H9 (cell line): ENCODE measurements around the gene FAM53B. TPM values are rescaled to one million over a fixed set of nuclear protein-coding genes. Genes with fewer than 3 reads are reported as not detected.

Experiments used
- DNase-seq: peaks from one replicate; pipeline ENCODE4 v3.0.0-alpha.2; 2017
- H2AFZ ChIP-seq: one replicate; pipeline ENCODE4 v1.6.1; 2013; ENCODE audit warnings: mild to moderate bottlenecking, low read length, control low read depth, moderate library complexity
- H2AK5ac ChIP-seq: 2 replicates; pipeline ENCODE4 v1.6.1; 2013; ENCODE audit warnings: low read length, control low read depth, mixed read lengths; ENCODE audit not compliant: insufficient read length
- H2BK120ac ChIP-seq: one replicate; pipeline ENCODE4 v1.6.1; 2013; ENCODE audit warnings: low read depth, mild to moderate bottlenecking, low read length, control low read depth, inconsistent platforms; ENCODE audit not compliant: poor library complexity, severe bottlenecking
- H2BK12ac ChIP-seq: 2 replicates; pipeline ENCODE4 v1.6.1; 2013; ENCODE audit warnings: low read length, control low read depth, mixed read lengths, low read depth; ENCODE audit not compliant: insufficient read length
- H2BK15ac ChIP-seq: 2 replicates; pipeline ENCODE4 v1.6.1; 2013; ENCODE audit warnings: low read depth, low read length, control low read depth
- H2BK20ac ChIP-seq: one replicate; pipeline ENCODE4 v1.6.1; 2013; ENCODE audit warnings: low read depth, mild to moderate bottlenecking, low read length, control low read depth, inconsistent platforms; ENCODE audit not compliant: poor library complexity, severe bottlenecking
- H2BK5ac ChIP-seq: 2 replicates; pipeline ENCODE4 v1.6.1; 2013; ENCODE audit warnings: low read length, control low read depth, mixed read lengths; ENCODE audit not compliant: insufficient read length
- H3K14ac ChIP-seq: 2 replicates; pipeline ENCODE4 v1.6.1; 2013; ENCODE audit warnings: low read length, control low read depth; ENCODE audit not compliant: insufficient read depth
- H3K18ac ChIP-seq: 2 replicates; pipeline ENCODE4 v1.6.1; 2013; ENCODE audit warnings: low read depth, mild to moderate bottlenecking, mixed read lengths, low read length, control low read depth; ENCODE audit not compliant: insufficient read length
- H3K23ac ChIP-seq: 2 replicates; pipeline ENCODE4 v1.6.1; 2013; ENCODE audit warnings: low read length, control low read depth, mixed read lengths, low read depth; ENCODE audit not compliant: insufficient read length
- H3K23me2 ChIP-seq: 2 replicates; pipeline ENCODE4 v1.6.1; 2013; ENCODE audit warnings: low read depth, mild to moderate bottlenecking, mixed read lengths, low read length, control low read depth; ENCODE audit not compliant: insufficient read length, poor library complexity, severe bottlenecking
- H3K27ac ChIP-seq: 2 replicates; pipeline ENCODE4 v1.5.1; 2013; ENCODE audit warnings: low read length, control low read depth, mixed read lengths, low read depth; ENCODE audit not compliant: insufficient read length
- H3K27me3 ChIP-seq: 2 replicates; pipeline ENCODE4 v1.6.1; 2013; ENCODE audit warnings: low read length, control low read depth, inconsistent platforms; ENCODE audit not compliant: insufficient read depth
- H3K4ac ChIP-seq: 2 replicates; pipeline ENCODE4 v1.6.1; 2013; ENCODE audit warnings: low read depth, mild to moderate bottlenecking, control low read depth, inconsistent platforms, low read length, moderate library complexity
- H3K4me1 ChIP-seq: 2 replicates; pipeline ENCODE4 v1.6.1; 2013; ENCODE audit warnings: low read length, control low read depth, inconsistent platforms; ENCODE audit not compliant: insufficient read depth
- H3K4me2 ChIP-seq: 2 replicates; pipeline ENCODE4 v1.6.1; 2013; ENCODE audit warnings: low read length, control low read depth, mixed read lengths; ENCODE audit not compliant: insufficient read length, insufficient read depth
- H3K56ac ChIP-seq: 2 replicates; pipeline ENCODE4 v1.6.1; 2013; ENCODE audit warnings: low read depth, mild to moderate bottlenecking, mixed read lengths, low read length, control low read depth; ENCODE audit not compliant: insufficient read length
- H3K79me1 ChIP-seq: 2 replicates; pipeline ENCODE4 v1.6.1; 2013; ENCODE audit warnings: low read depth, mild to moderate bottlenecking, moderate library complexity, low read length, control low read depth, inconsistent platforms; ENCODE audit not compliant: insufficient read depth, poor library complexity, severe bottlenecking
- H3K79me2 ChIP-seq: 2 replicates; pipeline ENCODE4 v1.6.1; 2013; ENCODE audit warnings: low read length, control low read depth, inconsistent platforms; ENCODE audit not compliant: insufficient read depth
- H3K9ac ChIP-seq: 2 replicates; pipeline ENCODE4 v1.6.1; 2013; ENCODE audit warnings: low read length, control low read depth, mixed read lengths; ENCODE audit not compliant: insufficient read length; ENCODE audit errors: extremely low read depth
- H3K9me3 ChIP-seq: one replicate; pipeline ENCODE4 v1.6.1; 2013; ENCODE audit warnings: low read depth, low read length, inconsistent platforms; ENCODE audit not compliant: control insufficient read depth
- H3T11ph ChIP-seq: one replicate; pipeline ENCODE4 v1.6.1; 2013; ENCODE audit warnings: mild to moderate bottlenecking, low read length, control low read depth, inconsistent platforms
- H4K20me1 ChIP-seq: one replicate; pipeline ENCODE4 v1.6.1; 2013; ENCODE audit not compliant: control insufficient read depth, insufficient read length, insufficient read depth
- H4K5ac ChIP-seq: 2 replicates; pipeline ENCODE4 v1.6.1; 2013; ENCODE audit warnings: low read depth, mild to moderate bottlenecking, mixed read lengths, low read length, control low read depth; ENCODE audit not compliant: insufficient read length
- H4K8ac ChIP-seq: replicated peaks from 2 replicates; pipeline ENCODE4 v1.6.1; 2013; ENCODE audit warnings: low read length, control low read depth, mixed read lengths, low read depth; ENCODE audit not compliant: insufficient read length
- H4K91ac ChIP-seq: 2 replicates; pipeline ENCODE4 v1.6.1; 2013; ENCODE audit warnings: low read depth, mild to moderate bottlenecking, moderate library complexity, mixed read lengths, low read length, control low read depth; ENCODE audit not compliant: insufficient read length
- H3K27ac Mint-ChIP-seq, 3 experiments: 2 replicates in 2 of 3; 3 replicates in 1 of 3; pipeline ENCODE4 v1.8.0; 2020 to 2021; ENCODE audit warnings: mixed read lengths in 3 of 3, mild to moderate bottlenecking in 1 of 3, moderate library complexity in 1 of 3
- H3K27me3 Mint-ChIP-seq: 2 replicates; pipeline ENCODE4 v1.8.0; 2021; ENCODE audit warnings: low read depth, mild to moderate bottlenecking, moderate library complexity, mixed read lengths
- H3K36me3 Mint-ChIP-seq, 3 experiments: 2 replicates in 2 of 3; 3 replicates in 1 of 3; pipeline ENCODE4 v1.8.0; 2020 to 2021; ENCODE audit warnings: low read depth in 3 of 3, mixed read lengths in 3 of 3; ENCODE audit not compliant: insufficient read depth in 1 of 3
- H3K4me1 Mint-ChIP-seq, 2 experiments: 2 replicates each; pipeline ENCODE4 v1.8.0; 2020; ENCODE audit warnings: mixed read lengths in 2 of 2
- H3K4me3 Mint-ChIP-seq, 2 experiments: 2 replicates in 1 of 2; 3 replicates in 1 of 2; pipeline ENCODE4 v1.8.0; 2020 to 2021; ENCODE audit warnings: mild to moderate bottlenecking in 2 of 2, mixed read lengths in 2 of 2, moderate library complexity in 1 of 2
- H3K9me3 Mint-ChIP-seq, 2 experiments: 2 replicates in 1 of 2; 3 replicates in 1 of 2; pipeline ENCODE4 v1.8.0; 2020; ENCODE audit warnings: mild to moderate bottlenecking in 2 of 2, mixed read lengths in 2 of 2, moderate library complexity in 1 of 2
- WGBS: extraction: QIAGEN DNeasy Blood & Tissue Kit; methylation state at CpG from one replicate; pipeline ENCODE4 v1.1.7; 2013; ENCODE audit warnings: missing lambda C conversion rate, low lambda C conversion rate, mixed read lengths; ENCODE audit not compliant: insufficient read length; ENCODE audit errors: extremely low coverage; 5-methylcytosine and 5-hydroxymethylcytosine counted together
- total RNA-seq: library from RNA; stranded (reverse); gene quantifications from 2 replicates; pipeline ENCODE4 v1.2.1, GENCODE V29; 2021
- TF ChIP-seq, protein P1 (sequence below): fragments of 200-600 bp; sonication (generic); conservative IDR thresholded peaks from 3 replicates; pipeline ENCODE4 v1.8.0; 2021; ENCODE audit warnings: antibody characterized with exemption, mild to moderate bottlenecking

FAM53B gene
- total RNA-seq, 1 experiment from 2014 or later = 11.5 TPM

DNA sequence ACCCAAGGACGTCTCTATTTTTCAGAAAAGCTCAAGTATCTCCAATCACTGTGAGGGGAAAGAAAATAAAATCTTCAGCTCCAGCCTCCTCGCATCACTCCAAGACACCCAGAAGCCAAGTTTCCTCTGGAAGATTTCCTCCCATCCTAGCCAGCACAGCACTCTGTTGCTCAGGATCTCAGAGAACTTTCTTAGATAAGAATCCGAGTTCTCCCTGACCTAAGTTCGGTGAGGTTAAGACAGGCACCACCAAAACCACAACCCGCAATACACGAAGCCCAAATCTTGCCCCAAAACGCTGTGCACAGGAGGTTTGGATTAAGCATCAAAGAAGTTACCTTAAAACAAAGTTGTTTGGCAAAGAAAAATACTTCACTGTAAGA, 4.2 kb downstream of the FAM53B start:
- Histone ChIP-seq H3K56ac (no peak overlapping the region), H3K9me3 (no peaks in the 10 kb centered on the region), H3K79me2 (no peaks in the 10 kb centered on the region; the same call in 1 of the 2 replicates), H2BK15ac (no peak overlapping the region), H3K27me3 (peaks cover 6% of the 10 kb centered on the region; the same call in 1 of the 2 replicates), H3K18ac (no peak overlapping the region), H3K79me1 (no peaks in the 10 kb centered on the region), H2BK12ac (no peak overlapping the region), H3K27ac (no peak overlapping the region), H2AK5ac (no peak overlapping the region), H2AFZ (no peak overlapping the region), H3T11ph (no peak overlapping the region), H2BK20ac (no peak overlapping the region), H3K23me2 (peaks cover 9% of the 10 kb centered on the region), H3K4me1 (peaks cover 18% of the 10 kb centered on the region; the same call in 1 of the 2 replicates), H3K9ac (no peak overlapping the region), H4K8ac (no peak overlapping the region), H4K20me1 (no peaks in the 10 kb centered on the region), H4K5ac (no peak overlapping the region), H4K91ac (no peak overlapping the region), H3K4me2 (peak overlapping the region; percentile 6), H3K23ac (no peak overlapping the region), H3K14ac (no peak overlapping the region), H2BK120ac (no peak overlapping the region), H2BK5ac (no peak overlapping the region), H3K4ac (no peak overlapping the region)
- DNase-seq = no peak
- no CpG with 5 or more reads among the region's 7 CpGs for WGBS
- Mint-ChIP-seq H3K9me3 (no peaks in the 10 kb centered on the region), H3K4me3 (peak overlapping the region; percentile 14 to 54), H3K27ac (peak overlapping the region in 1 of 3 experiments; percentile 56; a peak in 4 of 7 replicates), H3K36me3 (no peaks in the 10 kb centered on the region; a peak in 1 of 7 replicates), H3K27me3 (peaks cover 45% of the 10 kb centered on the region), H3K4me1 (peaks cover 65 to 71% of the 10 kb centered on the region in 2 experiments)
- TF ChIP-seq, protein P1, sequence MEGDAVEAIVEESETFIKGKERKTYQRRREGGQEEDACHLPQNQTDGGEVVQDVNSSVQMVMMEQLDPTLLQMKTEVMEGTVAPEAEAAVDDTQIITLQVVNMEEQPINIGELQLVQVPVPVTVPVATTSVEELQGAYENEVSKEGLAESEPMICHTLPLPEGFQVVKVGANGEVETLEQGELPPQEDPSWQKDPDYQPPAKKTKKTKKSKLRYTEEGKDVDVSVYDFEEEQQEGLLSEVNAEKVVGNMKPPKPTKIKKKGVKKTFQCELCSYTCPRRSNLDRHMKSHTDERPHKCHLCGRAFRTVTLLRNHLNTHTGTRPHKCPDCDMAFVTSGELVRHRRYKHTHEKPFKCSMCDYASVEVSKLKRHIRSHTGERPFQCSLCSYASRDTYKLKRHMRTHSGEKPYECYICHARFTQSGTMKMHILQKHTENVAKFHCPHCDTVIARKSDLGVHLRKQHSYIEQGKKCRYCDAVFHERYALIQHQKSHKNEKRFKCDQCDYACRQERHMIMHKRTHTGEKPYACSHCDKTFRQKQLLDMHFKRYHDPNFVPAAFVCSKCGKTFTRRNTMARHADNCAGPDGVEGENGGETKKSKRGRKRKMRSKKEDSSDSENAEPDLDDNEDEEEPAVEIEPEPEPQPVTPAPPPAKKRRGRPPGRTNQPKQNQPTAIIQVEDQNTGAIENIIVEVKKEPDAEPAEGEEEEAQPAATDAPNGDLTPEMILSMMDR = no peak
